Epithelial cell of proximal tubule (primary cell): Measurements from ENCODE around the gene CLRN3. TPM values are rescaled to one million over a fixed set of nuclear protein-coding genes. Genes with fewer than 3 reads are reported as not detected.

Source experiments
- DNase-seq: peaks from one replicate; pipeline ENCODE4 v3.0.0-alpha.2; 2011; ENCODE audit warnings: low read depth
- H3K4me3 ChIP-seq: 2 replicates; pipeline ENCODE4 v1.5.1; 2011; ENCODE audit warnings: low read depth, mild to moderate bottlenecking, low read length
- total RNA-seq: library from RNA; depleted of rRNA; stranded (reverse); fragments of >200 nt; gene quantifications from 2 replicates; pipeline ENCODE4 v1.2.3, GENCODE V29; 2015
- TF ChIP-seq, protein P1 (sequence below): conservative IDR thresholded peaks from 2 replicates; pipeline ENCODE4 v1.5.1; 2012; ENCODE audit warnings: low read depth, mild to moderate bottlenecking, low read length

The CLRN3 gene
- total RNA-seq, 1 donor from 2014 or later: not detected

DNA sequence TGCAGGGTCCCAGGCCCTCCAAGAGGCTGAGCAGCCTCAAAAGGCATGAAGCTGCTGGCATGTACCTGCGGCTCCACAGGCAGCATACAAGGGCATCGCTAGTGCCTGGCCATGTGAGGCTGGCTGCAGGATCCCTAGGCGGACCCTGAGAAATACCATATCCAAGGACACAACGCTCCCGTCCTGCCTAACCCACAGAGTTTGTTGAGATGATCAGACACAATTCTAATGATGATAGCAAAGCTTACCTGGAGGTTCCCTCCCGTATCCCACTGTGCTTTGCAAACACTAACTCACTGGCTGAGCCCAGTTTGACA, 17.3 kb downstream of the CLRN3 start:
- no peak for DNase-seq
- H3K4me3 ChIP-seq: no peak overlapping the region
- TF ChIP-seq, protein P1, sequence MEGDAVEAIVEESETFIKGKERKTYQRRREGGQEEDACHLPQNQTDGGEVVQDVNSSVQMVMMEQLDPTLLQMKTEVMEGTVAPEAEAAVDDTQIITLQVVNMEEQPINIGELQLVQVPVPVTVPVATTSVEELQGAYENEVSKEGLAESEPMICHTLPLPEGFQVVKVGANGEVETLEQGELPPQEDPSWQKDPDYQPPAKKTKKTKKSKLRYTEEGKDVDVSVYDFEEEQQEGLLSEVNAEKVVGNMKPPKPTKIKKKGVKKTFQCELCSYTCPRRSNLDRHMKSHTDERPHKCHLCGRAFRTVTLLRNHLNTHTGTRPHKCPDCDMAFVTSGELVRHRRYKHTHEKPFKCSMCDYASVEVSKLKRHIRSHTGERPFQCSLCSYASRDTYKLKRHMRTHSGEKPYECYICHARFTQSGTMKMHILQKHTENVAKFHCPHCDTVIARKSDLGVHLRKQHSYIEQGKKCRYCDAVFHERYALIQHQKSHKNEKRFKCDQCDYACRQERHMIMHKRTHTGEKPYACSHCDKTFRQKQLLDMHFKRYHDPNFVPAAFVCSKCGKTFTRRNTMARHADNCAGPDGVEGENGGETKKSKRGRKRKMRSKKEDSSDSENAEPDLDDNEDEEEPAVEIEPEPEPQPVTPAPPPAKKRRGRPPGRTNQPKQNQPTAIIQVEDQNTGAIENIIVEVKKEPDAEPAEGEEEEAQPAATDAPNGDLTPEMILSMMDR: no peak

DNA sequence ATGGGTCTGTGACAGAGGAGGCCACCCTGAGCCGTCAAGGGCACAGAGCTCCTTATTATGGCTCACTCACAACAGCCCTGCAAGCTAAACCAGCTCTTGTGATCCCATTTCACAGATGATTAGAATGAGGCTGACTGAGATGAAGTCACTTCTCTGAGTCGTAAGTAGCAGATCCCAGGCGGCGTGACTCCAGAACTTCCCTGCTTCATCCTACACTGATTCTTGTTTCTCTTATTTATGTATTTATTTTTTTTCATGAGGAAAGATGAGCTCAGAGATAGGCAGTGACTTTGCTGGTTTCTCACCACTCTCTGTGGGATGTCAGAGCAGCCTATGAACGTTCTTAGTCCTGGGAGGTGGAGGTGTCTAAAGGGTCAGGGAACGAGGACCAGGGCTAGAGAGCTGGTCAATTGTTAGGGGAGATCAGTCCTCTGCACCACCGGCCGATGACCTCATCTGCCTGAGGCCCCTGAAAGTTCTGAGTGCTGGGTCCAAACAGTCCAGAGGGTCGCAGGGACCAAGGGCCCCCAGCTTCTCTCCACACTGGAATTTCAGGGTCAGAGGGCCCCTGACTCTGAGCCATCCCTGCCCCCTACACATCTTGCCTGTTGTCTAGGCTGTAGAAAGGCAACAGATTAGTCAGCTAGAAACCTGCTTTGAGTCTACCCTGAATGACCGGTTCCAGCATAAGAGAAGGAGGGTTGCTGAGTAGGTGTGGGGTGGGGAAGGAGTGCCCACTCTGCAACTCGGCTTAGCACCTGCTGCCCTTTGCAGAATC, 17.9 kb downstream of the CLRN3 start:
- no peak for DNase-seq
- TF ChIP-seq, protein P1: no peak
- H3K4me3 ChIP-seq: no peak overlapping the region

DNA sequence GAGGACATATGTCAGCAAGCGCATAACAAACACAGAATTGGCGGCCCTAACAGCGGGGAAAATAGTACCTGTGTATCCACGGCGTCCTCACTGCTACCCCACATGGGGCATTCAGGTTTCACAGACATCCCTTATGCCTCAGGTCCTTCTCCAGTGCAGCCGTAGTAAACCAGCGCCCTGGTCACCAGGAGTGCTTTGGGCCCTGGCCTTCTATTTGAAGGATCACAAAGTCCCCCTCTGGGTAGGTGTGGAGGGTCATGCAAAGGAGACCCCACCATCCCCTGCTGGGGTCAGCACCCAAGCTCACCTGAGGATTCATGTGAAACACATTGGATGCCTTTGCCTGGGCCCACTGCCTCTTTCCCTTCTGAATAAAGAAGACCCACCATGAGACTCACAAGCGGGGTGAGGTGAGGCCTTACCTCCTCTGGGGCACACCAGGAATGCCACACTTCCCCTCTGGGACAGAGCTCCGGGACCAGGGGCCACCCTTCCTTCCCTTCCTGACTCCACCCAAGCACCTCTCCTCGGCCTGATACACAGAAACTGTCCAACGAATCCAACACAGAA, 18.8 kb downstream of the CLRN3 start:
- no peak overlapping the region for H3K4me3 ChIP-seq
- no peak for DNase-seq

GRCh38 chr10:127872871-127873600, 19.7 kb downstream of the CLRN3 start:
- DNase-seq: no peak
- no peak overlapping the region for H3K4me3 ChIP-seq
- TF ChIP-seq, protein P1: peak; percentile 71

More for the DNA sequence above, 18.8 kb downstream of the CLRN3 start:
- TF ChIP-seq, protein P1: no peak

- H3K4me3 ChIP-seq: no peak overlapping the region
- no peak for DNase-seq
- TF ChIP-seq, protein P1: no peak
These were observed 20.6 kb downstream of the CLRN3 start for GRCh38 chr10:127872011-127872761.

GRCh38 chr10:127871631-127872010, 21.1 kb downstream of the CLRN3 start:
- no peak overlapping the region for H3K4me3 ChIP-seq
- TF ChIP-seq, protein P1: no peak
- no peak for DNase-seq
